PC-9 (cell line): ENCODE results near the gene DKC1.

Experiments
- EZH2 ChIP-seq: fragments of 200-600 bp; sonication (generic); IDR thresholded peaks from 2 replicates; pipeline ENCODE4 v1.8.0; 2017; ENCODE audit warnings: antibody characterized with exemption, low read depth
- TF ChIP-seq, protein P1 (sequence below): fragments of 200-600 bp; sonication (generic); conservative IDR thresholded peaks from 2 replicates; pipeline ENCODE4 v1.6.1; 2017; ENCODE audit warnings: mixed run types, antibody characterized with exemption, mild to moderate bottlenecking, moderate library complexity

DNA sequence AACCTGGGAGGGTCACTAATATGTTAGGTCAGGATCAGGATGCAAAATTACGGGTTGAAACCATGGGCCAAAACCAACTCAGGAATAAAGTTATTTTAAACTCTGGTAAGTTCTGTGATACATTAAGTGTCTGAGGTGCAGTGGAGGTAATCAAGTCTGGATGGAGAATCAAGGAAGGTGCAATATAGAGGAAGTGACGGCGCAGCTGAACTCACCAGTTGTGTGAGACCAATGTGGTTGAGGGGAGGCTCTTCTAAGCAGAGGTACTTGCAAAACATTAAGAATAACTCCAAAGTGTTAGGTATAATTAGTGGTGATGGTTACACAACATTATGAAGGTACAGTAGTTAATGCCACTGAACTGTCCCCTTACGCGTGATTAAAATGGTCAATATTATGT, 31.5 kb upstream of the DKC1 start:
- TF ChIP-seq, protein P1, sequence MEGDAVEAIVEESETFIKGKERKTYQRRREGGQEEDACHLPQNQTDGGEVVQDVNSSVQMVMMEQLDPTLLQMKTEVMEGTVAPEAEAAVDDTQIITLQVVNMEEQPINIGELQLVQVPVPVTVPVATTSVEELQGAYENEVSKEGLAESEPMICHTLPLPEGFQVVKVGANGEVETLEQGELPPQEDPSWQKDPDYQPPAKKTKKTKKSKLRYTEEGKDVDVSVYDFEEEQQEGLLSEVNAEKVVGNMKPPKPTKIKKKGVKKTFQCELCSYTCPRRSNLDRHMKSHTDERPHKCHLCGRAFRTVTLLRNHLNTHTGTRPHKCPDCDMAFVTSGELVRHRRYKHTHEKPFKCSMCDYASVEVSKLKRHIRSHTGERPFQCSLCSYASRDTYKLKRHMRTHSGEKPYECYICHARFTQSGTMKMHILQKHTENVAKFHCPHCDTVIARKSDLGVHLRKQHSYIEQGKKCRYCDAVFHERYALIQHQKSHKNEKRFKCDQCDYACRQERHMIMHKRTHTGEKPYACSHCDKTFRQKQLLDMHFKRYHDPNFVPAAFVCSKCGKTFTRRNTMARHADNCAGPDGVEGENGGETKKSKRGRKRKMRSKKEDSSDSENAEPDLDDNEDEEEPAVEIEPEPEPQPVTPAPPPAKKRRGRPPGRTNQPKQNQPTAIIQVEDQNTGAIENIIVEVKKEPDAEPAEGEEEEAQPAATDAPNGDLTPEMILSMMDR: no peak
- TF ChIP-seq EZH2: no peak
